Glutamatergic neuron (in vitro differentiated cells): ENCODE measurements around the gene SPATA3. TPM values are rescaled to one million over a fixed set of nuclear protein-coding genes. Genes with fewer than 3 reads are reported as not detected.
A peak's percentile ranks its signal among the peaks of the same experiment; 100 is the strongest.

ENCODE experiments used
- DNase-seq: peaks from one replicate; pipeline ENCODE4 v3.0.0; 2022
- H3K27ac Mint-ChIP-seq: one replicate; pipeline ENCODE4 v1.8.0; 2020; ENCODE audit warnings: mild to moderate bottlenecking, mixed read lengths, inconsistent platforms; ENCODE audit not compliant: unreplicated experiment
- H3K27me3 Mint-ChIP-seq: one replicate; pipeline ENCODE4 v1.8.0; 2020; ENCODE audit warnings: mild to moderate bottlenecking, moderate library complexity, mixed read lengths, inconsistent platforms; ENCODE audit not compliant: unreplicated experiment
- H3K36me3 Mint-ChIP-seq: one replicate; pipeline ENCODE4 v1.8.0; 2020; ENCODE audit warnings: mild to moderate bottlenecking, mixed read lengths, inconsistent platforms; ENCODE audit not compliant: unreplicated experiment
- H3K4me1 Mint-ChIP-seq: one replicate; pipeline ENCODE4 v1.8.0; 2020; ENCODE audit warnings: mild to moderate bottlenecking, low read depth, mixed read lengths, inconsistent platforms; ENCODE audit not compliant: unreplicated experiment
- H3K4me3 Mint-ChIP-seq: one replicate; pipeline ENCODE4 v1.8.0; 2020; ENCODE audit warnings: mild to moderate bottlenecking, mixed read lengths, inconsistent platforms; ENCODE audit not compliant: unreplicated experiment
- H3K9me3 Mint-ChIP-seq: one replicate; pipeline ENCODE4 v1.8.0; 2020; ENCODE audit warnings: mild to moderate bottlenecking, moderate library complexity, mixed read lengths, inconsistent platforms; ENCODE audit not compliant: unreplicated experiment
- total RNA-seq: library from RNA; stranded (reverse); fragmentation: NEBNext Ultra II Directional; extraction: Animal tissue kit (Norgen Biotek cat#: 25700); gene quantifications from one replicate; pipeline ENCODE4 v1.2.1, GENCODE V29; 2021; ENCODE audit not compliant: unreplicated experiment
- TF ChIP-seq, protein P1 (sequence below): fragments of 200-600 bp; sonication (generic); IDR thresholded peaks from one replicate; pipeline ENCODE4 v1.5.0; 2021; ENCODE audit not compliant: partially characterized antibody, unreplicated experiment

The SPATA3 gene
- total RNA-seq, 1 donor from 2014 or later = not detected

DNA sequence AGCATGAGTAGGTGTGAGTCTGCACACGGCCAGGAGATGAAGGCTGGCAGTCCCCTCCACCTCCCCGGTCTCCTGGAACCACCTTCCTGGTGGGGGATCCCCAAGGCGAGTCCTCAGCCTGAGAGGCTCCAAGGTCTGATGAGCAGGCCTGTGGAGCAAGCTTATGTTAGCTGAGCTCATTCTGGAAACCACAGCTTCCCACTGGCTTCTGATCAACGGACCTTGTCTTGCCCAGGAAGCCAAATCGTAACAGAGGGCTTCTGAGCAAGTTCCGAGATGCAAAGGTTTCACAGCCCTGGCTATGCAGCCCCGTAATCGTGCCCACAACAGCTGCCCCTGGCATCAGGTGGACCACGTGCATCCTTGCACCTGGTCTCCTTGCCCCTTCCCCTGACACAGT, 42.1 kb upstream of the SPATA3 start:
- TF ChIP-seq, protein P1, sequence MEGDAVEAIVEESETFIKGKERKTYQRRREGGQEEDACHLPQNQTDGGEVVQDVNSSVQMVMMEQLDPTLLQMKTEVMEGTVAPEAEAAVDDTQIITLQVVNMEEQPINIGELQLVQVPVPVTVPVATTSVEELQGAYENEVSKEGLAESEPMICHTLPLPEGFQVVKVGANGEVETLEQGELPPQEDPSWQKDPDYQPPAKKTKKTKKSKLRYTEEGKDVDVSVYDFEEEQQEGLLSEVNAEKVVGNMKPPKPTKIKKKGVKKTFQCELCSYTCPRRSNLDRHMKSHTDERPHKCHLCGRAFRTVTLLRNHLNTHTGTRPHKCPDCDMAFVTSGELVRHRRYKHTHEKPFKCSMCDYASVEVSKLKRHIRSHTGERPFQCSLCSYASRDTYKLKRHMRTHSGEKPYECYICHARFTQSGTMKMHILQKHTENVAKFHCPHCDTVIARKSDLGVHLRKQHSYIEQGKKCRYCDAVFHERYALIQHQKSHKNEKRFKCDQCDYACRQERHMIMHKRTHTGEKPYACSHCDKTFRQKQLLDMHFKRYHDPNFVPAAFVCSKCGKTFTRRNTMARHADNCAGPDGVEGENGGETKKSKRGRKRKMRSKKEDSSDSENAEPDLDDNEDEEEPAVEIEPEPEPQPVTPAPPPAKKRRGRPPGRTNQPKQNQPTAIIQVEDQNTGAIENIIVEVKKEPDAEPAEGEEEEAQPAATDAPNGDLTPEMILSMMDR = no peak
- peaks cover 4% of the 10 kb centered on the region for H3K27me3 Mint-ChIP-seq
- H3K27ac Mint-ChIP-seq = no peak overlapping the region
- H3K4me1 Mint-ChIP-seq = no peaks in the 10 kb centered on the region
- no peaks in the 10 kb centered on the region for H3K36me3 Mint-ChIP-seq
- peaks cover 1% of the 10 kb centered on the region for H3K9me3 Mint-ChIP-seq
- DNase-seq = no peak
- H3K4me3 Mint-ChIP-seq = no peak overlapping the region

DNA sequence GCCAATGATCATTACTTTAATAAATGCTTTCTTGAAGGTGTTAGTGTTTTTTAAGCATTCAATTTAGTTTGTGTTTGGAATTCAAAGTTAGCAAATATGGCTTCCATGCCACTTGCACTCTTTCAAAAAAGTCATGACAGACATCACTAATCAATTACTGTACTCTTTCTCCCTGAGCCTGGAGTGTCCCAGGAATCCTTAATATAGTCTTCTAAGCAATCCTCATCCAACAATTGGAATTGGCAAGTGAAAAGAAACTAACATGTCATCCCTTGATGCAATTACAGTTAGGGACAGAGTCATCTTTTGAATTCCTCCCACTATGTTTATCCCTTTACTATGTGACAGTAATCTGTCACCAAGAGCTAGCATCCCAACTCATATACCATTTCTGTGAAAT, 41.2 kb upstream of the SPATA3 start:
- peaks cover 4% of the 10 kb centered on the region for H3K27me3 Mint-ChIP-seq
- no peak overlapping the region for H3K4me3 Mint-ChIP-seq
- no peaks in the 10 kb centered on the region for H3K4me1 Mint-ChIP-seq
- TF ChIP-seq, protein P1 = no peak
- H3K36me3 Mint-ChIP-seq = no peaks in the 10 kb centered on the region
- DNase-seq = no peak
- H3K9me3 Mint-ChIP-seq = peaks cover 1% of the 10 kb centered on the region
- H3K27ac Mint-ChIP-seq = no peak overlapping the region

DNA sequence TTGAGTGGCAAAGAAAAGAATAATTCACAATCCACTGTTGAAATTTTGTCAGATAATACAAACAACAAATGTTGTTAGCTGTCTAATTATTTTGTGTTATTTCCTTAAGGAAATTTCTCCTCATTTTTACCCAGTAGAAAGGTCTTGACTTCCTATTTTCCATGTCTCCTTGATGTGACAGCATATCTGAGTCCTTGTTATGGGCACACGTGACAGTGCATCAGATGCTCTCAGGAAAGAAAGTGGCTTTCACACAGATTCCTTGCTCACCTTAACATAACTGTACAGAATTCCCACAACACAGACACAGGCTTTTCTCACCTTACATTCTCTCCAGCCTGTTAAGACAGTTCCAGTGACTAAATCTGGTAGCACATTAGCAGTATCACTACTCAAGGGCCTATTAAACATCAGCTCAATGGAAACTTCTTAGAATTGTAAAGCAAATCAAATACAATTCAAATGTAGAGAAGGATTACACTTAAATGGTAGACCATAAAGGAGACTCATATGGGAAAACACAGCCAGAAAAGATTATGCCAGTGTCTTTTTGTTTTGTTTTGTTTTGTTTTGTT, 40.7 kb upstream of the SPATA3 start:
- Mint-ChIP-seq H3K27ac (no peak overlapping the region), H3K4me3 (no peak overlapping the region), H3K27me3 (peaks cover 4% of the 10 kb centered on the region), H3K9me3 (peaks cover 1% of the 10 kb centered on the region), H3K4me1 (no peaks in the 10 kb centered on the region), H3K36me3 (no peaks in the 10 kb centered on the region)
- DNase-seq = no peak
- TF ChIP-seq, protein P1 = no peak

DNA sequence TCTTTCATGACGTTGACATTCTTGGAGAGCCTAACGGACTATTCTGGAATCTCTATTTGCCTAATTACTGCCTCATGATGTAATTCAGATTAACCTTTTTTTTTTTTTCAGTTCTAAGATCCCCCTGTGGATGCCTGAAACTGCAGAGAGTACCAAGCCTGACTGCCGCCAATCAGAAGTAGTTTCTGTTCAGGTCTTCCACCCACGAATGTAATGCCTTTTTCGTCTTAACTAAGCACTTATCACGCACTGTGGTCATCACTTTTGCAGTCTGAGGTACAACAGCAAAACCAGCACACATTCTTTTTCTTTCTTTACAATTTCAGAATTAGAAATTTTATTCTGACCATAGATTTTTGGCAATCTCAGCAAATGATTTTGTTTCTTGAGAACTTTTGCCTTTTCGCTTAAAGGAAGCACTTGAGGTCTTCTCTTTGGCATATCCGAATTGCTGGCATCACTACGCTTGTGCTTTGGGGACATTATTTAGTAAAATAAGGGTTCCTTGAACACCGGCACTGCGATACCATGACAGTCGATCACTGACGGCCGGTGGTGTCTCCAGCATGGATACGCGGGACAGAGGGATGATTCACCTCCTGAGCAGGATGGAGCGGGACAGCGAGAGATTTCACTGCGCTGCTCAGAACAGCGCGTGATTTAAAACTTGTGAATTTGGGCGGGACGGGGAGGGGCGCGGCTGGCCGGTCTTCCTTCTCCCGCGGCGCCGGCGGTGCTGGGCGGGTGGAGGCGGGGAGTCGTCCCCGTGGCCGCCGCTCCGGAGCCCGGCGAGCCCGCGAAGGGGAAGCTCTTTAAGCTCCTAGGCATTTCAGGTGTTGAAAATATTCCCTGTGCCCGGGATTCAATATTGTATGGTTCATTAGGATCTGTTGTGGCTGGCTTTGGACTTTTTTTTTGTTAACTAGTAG, 38.8 kb upstream of the SPATA3 start:
- no peak overlapping the region for H3K27ac Mint-ChIP-seq
- TF ChIP-seq, protein P1 = no peak
- DNase-seq = peak; percentile 44
- H3K4me3 Mint-ChIP-seq = peak overlapping the region; percentile 88
- H3K36me3 Mint-ChIP-seq = no peaks in the 10 kb centered on the region
- peaks cover 1% of the 10 kb centered on the region for H3K9me3 Mint-ChIP-seq
- H3K27me3 Mint-ChIP-seq = peaks cover 4% of the 10 kb centered on the region
- H3K4me1 Mint-ChIP-seq = no peaks in the 10 kb centered on the region
